Pulmonary artery endothelial cell (primary cell): ENCODE measurements around the gene GMEB1. TPM values are rescaled to one million over a fixed set of nuclear protein-coding genes. Genes with fewer than 3 reads are reported as not detected.
"Not testable (repeated sequence)": the region's sequence is repeated elsewhere in the genome, so short reads cannot be mapped to it uniquely, and the experiment has no call there.

Experiments
- DNase-seq: peaks from one replicate; pipeline ENCODE4 v3.0.0-alpha.2; 2011; ENCODE audit warnings: low read depth, low spot score
- total RNA-seq: library from RNA; depleted of rRNA; stranded (reverse); fragments of >200 nt; gene quantifications from 2 replicates; pipeline ENCODE4 v1.2.3, GENCODE V29; 2014

The GMEB1 gene, protein sequence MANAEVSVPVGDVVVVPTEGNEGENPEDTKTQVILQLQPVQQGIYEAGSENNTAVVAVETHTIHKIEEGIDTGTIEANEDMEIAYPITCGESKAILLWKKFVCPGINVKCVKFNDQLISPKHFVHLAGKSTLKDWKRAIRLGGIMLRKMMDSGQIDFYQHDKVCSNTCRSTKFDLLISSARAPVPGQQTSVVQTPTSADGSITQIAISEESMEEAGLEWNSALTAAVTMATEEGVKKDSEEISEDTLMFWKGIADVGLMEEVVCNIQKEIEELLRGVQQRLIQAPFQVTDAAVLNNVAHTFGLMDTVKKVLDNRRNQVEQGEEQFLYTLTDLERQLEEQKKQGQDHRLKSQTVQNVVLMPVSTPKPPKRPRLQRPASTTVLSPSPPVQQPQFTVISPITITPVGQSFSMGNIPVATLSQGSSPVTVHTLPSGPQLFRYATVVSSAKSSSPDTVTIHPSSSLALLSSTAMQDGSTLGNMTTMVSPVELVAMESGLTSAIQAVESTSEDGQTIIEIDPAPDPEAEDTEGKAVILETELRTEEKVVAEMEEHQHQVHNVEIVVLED
- 8.4 and 12.7 TPM in 2 replicates for total RNA-seq

GRCh38 chr1:28668191-28668955 lies at the start of gene GMEB1:
TSS of gene GMEB1 (plus strand) at chr1:28668784. CDS start at chr1:28683613, 14,829 bp downstream.
- peak; percentile 53 for DNase-seq

DNA sequence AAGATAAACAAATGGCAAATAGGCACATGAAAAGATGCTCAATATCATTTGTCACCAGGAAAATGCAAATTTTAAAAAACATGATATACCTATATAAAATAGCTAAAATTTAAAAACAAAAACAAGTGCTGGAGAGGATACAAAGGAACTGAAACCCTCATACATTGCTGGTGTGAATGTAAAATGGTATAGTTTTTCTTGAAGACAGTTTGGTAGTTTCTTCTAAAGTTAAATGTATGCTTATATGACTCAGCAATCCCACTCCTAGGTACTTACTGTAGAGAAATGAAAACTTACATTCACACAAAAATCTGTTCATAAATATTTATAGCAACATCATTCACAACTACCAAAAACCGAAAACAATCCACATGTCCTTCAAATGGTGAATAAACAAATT lies 36.9 kb upstream of the GMEB1 start:
- no peak for DNase-seq

GRCh38 chr1:28632560-28632959 lies 36.0 kb upstream of the GMEB1 start:
- no peak for DNase-seq

DNA sequence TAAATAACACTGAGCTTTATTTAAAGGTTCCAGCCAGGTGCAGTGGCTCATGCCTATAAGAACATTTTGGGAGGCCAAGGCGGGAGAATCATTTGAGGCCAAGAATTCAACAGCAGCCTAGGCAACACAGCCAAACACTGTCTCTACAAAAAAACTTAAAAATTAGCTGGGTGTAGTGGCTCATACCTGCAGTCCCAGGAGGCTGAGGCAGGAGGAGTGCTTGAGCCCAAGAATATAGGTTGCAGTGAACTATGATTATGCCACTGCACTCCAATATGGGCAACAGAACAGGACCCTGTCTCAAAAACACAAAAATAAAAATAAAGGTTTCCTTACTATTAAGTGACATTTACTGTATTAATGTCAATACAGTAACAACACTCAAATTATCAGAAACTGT lies 27.8 kb upstream of the GMEB1 start:
- DNase-seq: no peak

DNA sequence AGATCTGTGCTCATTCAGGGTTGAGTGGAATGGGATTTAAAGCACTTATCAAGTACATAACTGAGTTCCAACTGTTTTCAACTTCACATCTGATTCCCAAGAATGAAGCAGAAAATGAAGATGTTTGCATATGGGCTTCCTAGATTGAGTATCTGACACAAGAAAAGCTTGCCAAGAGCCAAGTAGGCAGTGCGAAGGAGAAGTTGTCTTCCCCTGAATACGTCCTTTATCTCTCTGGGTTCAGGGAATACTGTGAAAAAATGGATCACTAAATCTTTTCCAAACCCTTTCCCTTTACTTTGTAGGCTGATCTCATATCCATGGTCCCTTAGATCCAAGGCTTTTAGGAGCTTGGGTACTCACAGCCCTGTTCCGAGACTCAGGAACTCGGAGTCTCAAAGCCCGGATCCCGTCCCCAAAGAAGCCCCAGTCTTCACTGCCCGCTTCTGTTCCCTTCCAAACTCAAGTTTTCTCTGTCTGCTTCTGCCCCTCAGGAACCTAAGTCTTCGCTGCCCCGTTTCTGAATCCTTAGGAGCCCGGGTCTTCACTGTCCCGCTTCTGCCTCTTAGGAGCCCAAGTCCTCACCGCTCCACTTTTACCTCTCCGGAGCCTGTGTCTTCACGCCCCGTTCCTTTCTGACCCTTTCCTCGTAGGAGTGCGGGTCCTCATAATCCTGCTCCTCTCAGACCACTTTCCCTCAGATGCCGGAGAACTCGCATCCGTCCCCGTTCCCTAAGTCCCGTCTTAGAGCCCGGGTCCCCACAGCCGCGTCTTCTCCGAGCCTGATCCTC lies 26.3 kb upstream of the GMEB1 start:
- no peak for DNase-seq

GRCh38 chr1:28642847-28643635 lies 25.5 kb upstream of the GMEB1 start, which contains the start of gene TAF12:
TSS of gene TAF12 (minus strand) at chr1:28643067. CDS start at chr1:28622081, 20,986 bp downstream.
- peak; percentile 86 for DNase-seq

- DNase-seq: no peak
These were observed 24.1 kb upstream of the GMEB1 start for GRCh38 chr1:28644494-28644893.

DNA sequence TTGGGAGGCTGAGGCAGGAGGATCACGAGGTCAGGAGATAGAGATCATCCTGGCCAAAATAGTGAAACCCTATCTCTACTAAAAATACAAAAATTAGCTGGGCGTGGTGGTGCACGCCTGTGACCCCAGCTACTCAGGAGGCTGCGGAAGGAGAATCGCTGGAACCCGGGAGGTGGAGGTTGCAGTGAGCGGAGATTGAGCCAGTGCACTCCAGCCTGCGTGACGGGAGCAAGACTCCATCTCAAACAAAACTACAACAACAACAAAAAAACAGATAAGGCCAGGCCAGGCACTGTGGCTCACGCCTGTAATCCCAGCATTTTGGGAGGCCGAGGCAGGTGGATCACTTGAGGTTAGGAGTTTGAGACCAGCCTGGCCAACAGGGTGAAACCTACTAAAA lies 23.2 kb upstream of the GMEB1 start:
- not testable (repeated sequence) for DNase-seq

- no peak for DNase-seq
These were observed 22.5 kb upstream of the GMEB1 start for GRCh38 chr1:28646040-28646439.

GRCh38 chr1:28648008-28648473 lies 20.5 kb upstream of the GMEB1 start:
- peak; percentile 74 for DNase-seq

GRCh38 chr1:28648474-28649198 lies 19.9 kb upstream of the GMEB1 start, which contains the start of gene RNU11:
TSS of gene RNU11 (plus strand) at chr1:28648600.
- DNase-seq: peak; percentile 89

- DNase-seq: not testable (repeated sequence)
These were observed 15.5 kb upstream of the GMEB1 start for GRCh38 chr1:28653063-28653462.

GRCh38 chr1:28653870-28654269 lies 14.7 kb upstream of the GMEB1 start:
- DNase-seq: not testable (repeated sequence)

- not testable (repeated sequence) for DNase-seq
These were observed 12.9 kb upstream of the GMEB1 start for GRCh38 chr1:28655448-28656311.

GRCh38 chr1:28656335-28656734 lies 12.2 kb upstream of the GMEB1 start:
- DNase-seq: no peak

DNA sequence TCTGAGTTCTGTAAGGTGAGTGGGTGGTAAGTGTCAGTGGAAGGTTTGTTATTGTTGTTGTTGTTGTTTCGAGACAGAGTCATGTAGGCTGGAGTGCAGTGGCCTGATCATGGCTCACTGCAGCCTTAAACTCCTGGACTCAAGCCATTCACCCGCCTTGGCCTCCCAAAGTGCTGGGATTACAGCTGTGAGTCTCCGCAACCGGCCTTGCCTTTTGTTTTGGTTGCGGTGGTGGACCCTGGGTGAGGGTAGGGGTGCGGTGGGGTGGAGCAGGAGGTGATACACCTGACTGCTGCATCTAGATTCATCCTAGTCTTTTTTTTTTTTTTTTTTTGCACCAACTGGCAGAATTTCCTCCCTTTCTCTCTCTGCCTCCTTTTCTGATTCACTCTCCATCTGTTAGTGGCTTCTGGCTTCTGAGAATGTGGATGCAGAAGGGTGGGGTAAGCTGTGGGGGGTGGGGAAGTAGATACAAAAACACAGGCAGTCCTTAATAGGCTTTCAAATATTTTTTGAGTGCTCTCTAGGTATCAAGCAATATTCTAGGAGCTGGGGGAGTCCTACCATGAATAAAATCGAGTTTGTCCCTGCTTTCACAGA lies 4.6 kb upstream of the GMEB1 start:
- DNase-seq: no peak

GRCh38 chr1:28666806-28667205 lies 1.8 kb upstream of the GMEB1 start:
- no peak for DNase-seq
